Dedifferentiated amniotic fluid mesenchymal stem cell (primary cell): ENCODE results near the gene KPNA1.
A peak's percentile ranks its signal among the peaks of the same experiment; 100 is the strongest.

Experiments
- DNase-seq: peaks from one replicate; pipeline ENCODE4 v3.0.0-alpha.2; 2016; ENCODE audit errors: extremely low spot score

KPNA1 gene

GRCh38 chr3:122514123-122515019 is at the start of gene KPNA1:
KPNA1 (minus strand) TSS chr3:122514939; CDS start chr3:122496565, 18,374 bp downstream.
- DNase-seq, result peak; percentile 82

- DNase-seq, result peak; percentile 59
These were observed 49.6 kb upstream of the KPNA1 start, which contains the start of the genes DTX3L and PARP9 for GRCh38 chr3:122564155-122564912. DTX3L (plus strand) TSS chr3:122564338; CDS start chr3:122564427, 89 bp downstream. PARP9 (minus strand) TSS chr3:122564300; CDS start chr3:122559620, 4,680 bp downstream.

- DNase-seq, result no peak
These were observed 48.9 kb upstream of the KPNA1 start for GRCh38 chr3:122563717-122564025.

- DNase-seq, result peak; percentile 27
These were observed 48.4 kb upstream of the KPNA1 start for GRCh38 chr3:122562923-122563716.

GRCh38 chr3:122560680-122561079 is 45.9 kb upstream of the KPNA1 start:
- DNase-seq, result peak; percentile 58

- no peak for DNase-seq
These were observed 45.2 kb upstream of the KPNA1 start for GRCh38 chr3:122559906-122560305.

GRCh38 chr3:122558605-122559004 is 43.9 kb upstream of the KPNA1 start:
- no peak for DNase-seq

- no peak for DNase-seq
These were observed 42.6 kb upstream of the KPNA1 start for GRCh38 chr3:122557356-122557755.

- DNase-seq, result no peak
These were observed 40.7 kb upstream of the KPNA1 start for GRCh38 chr3:122555275-122556071.

GRCh38 chr3:122553171-122553570 is 38.4 kb upstream of the KPNA1 start:
- no peak for DNase-seq

GRCh38 chr3:122548619-122549018 is 33.9 kb upstream of the KPNA1 start:
- DNase-seq, result no peak

GRCh38 chr3:122548076-122548475 is 33.3 kb upstream of the KPNA1 start:
- no peak for DNase-seq

GRCh38 chr3:122546151-122546550 is 31.4 kb upstream of the KPNA1 start:
- no peak for DNase-seq

GRCh38 chr3:122538956-122539490 is 24.3 kb upstream of the KPNA1 start:
- DNase-seq, result no peak

GRCh38 chr3:122536632-122537001 is 21.9 kb upstream of the KPNA1 start:
- DNase-seq, result no peak

GRCh38 chr3:122535964-122536631 is 21.4 kb upstream of the KPNA1 start:
- DNase-seq, result no peak

- DNase-seq, result peak; percentile 65
These were observed 19.2 kb upstream of the KPNA1 start for GRCh38 chr3:122533931-122534334.

GRCh38 chr3:122533480-122533879 is 18.7 kb upstream of the KPNA1 start:
- DNase-seq, result no peak

- no peak for DNase-seq
These were observed 15.4 kb upstream of the KPNA1 start for GRCh38 chr3:122530164-122530563.

- DNase-seq, result no peak
These were observed 8.6 kb upstream of the KPNA1 start for GRCh38 chr3:122523317-122523716.
